22Rv1 (cell line): ENCODE data around the gene STXBP1.
A peak's percentile ranks its signal among the peaks of the same experiment; 100 is the strongest.

ENCODE experiments used
- ZFX ChIP-seq: fragments of 450-650 bp; IDR thresholded peaks from 2 replicates; pipeline ENCODE4 v1.6.1; 2017; ENCODE audit warnings: antibody characterized with exemption, borderline replicate concordance
- TF ChIP-seq, protein P1 (sequence below): fragments of 450-650 bp; IDR thresholded peaks from 2 replicates; pipeline ENCODE4 v1.5.1; 2017; ENCODE audit warnings: mild to moderate bottlenecking

DNA sequence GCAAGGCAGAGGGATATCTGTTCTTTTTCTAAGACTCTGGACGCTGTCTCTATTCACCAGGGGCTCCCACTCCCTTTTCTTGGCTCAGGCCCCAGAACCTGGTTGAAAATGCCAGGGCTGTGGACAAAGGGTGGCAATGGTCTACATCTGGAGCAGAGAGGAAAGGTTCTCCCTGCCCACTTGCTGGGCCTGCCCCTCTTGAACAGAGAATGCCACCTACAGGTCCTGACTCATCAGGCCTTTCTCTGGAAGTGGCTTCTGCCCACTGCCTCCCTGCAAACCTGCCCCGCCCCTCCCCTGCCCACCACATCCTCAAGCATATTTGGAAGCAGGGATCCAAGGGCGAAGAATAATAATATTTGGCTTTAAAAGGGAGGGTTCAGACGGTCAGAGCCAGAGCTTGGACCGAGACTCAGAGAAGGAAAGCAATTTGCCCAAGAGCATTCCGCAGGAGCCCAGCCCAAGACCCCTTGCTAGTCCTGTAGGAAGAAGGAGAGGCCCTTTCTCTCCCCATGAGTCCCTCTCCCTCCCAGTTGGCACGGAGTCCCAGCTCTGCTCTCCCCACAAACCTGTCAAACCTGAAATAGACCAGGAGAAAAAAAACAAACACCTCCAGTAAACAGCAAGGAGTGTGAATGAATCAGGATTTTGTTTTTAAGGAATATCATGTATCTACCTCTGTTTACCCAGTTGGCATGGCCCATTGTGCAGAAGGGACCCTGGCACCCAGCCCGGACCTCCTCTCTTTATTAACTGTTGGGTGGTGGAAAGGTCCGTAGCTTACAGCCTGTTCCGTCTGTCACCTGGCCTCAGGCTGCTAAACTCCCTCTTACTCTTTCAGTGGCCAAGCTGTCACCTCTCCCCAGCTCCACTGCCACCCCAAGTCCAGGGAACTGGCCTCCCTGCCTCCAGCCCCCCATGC is 37.7 kb upstream of the STXBP1 start:
- TF ChIP-seq, protein P1, sequence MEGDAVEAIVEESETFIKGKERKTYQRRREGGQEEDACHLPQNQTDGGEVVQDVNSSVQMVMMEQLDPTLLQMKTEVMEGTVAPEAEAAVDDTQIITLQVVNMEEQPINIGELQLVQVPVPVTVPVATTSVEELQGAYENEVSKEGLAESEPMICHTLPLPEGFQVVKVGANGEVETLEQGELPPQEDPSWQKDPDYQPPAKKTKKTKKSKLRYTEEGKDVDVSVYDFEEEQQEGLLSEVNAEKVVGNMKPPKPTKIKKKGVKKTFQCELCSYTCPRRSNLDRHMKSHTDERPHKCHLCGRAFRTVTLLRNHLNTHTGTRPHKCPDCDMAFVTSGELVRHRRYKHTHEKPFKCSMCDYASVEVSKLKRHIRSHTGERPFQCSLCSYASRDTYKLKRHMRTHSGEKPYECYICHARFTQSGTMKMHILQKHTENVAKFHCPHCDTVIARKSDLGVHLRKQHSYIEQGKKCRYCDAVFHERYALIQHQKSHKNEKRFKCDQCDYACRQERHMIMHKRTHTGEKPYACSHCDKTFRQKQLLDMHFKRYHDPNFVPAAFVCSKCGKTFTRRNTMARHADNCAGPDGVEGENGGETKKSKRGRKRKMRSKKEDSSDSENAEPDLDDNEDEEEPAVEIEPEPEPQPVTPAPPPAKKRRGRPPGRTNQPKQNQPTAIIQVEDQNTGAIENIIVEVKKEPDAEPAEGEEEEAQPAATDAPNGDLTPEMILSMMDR, result peak; percentile 22; the same call in 1 of the 2 replicates
- no peak for TF ChIP-seq ZFX
